Esophagus muscularis mucosa (tissue), 4 donors: ENCODE results near the gene STRN. TPM values are rescaled to one million over a fixed set of nuclear protein-coding genes. Genes with fewer than 3 reads are reported as not detected.
"Not testable (repeated sequence)": the region's sequence is repeated elsewhere in the genome, so short reads cannot be mapped to it uniquely, and the experiment has no call there.

Experiments
- DNase-seq: peaks from one replicate; pipeline ENCODE4 v3.0.0-alpha.2; 2017; ENCODE audit errors: extremely low spot score
- H3K27ac ChIP-seq, 4 donors: fragments of 200-600 bp; sonication (generic); replicated peaks in 1 of 4; 1 replicate in 3 of 4; 2 replicates in 1 of 4; pipeline ENCODE4 v1.5.1; 2016 to 2019; ENCODE audit warnings: mild to moderate bottlenecking in 1 of 4
- H3K27me3 ChIP-seq, 4 donors: fragments of 200-600 bp; sonication (generic); one replicate each; pipeline versions ENCODE4 v1.5.1 to v1.6.0; 2016 to 2019
- H3K36me3 ChIP-seq, 4 donors: fragments of 200-600 bp; sonication (generic); one replicate each; pipeline ENCODE4 v1.5.1; 2016 to 2019
- H3K4me1 ChIP-seq, 4 donors: fragments of 200-600 bp; sonication (generic); one replicate each; pipeline ENCODE4 v1.5.1; 2016 to 2019
- H3K4me3 ChIP-seq, 4 donors: fragments of 200-600 bp; sonication (generic); 1 replicate in 2 of 4; 2 replicates in 2 of 4; pipeline ENCODE4 v1.5.1; 2016 to 2019; ENCODE audit warnings: mild to moderate bottlenecking in 4 of 4, moderate library complexity in 1 of 4
- H3K9me3 ChIP-seq, 4 donors: fragments of 200-600 bp; sonication (generic); 1 replicate in 3 of 4; 2 replicates in 1 of 4; pipeline ENCODE4 v1.5.1; 2016 to 2019
- EP300 ChIP-seq: sonication (generic); formaldehyde crosslinking; IDR thresholded peaks from one replicate; pipeline ENCODE4 v1.6.1; 2017; ENCODE audit warnings: antibody characterized with exemption
- POLR2A ChIP-seq: fragments of 450-650 bp; IDR thresholded peaks from one replicate; pipeline ENCODE4 v1.6.1; 2017; ENCODE audit warnings: antibody characterized with exemption, moderate library complexity, mild to moderate bottlenecking, low read depth
- POLR2AphosphoS5 ChIP-seq, 2 donors: sonication (generic); formaldehyde crosslinking; IDR thresholded peaks; one replicate each; pipeline ENCODE4 v1.6.1; 2017; ENCODE audit warnings: antibody characterized with exemption in 2 of 2
- WGBS: methylation state at CpG from one replicate; pipeline ENCODE4 v1.1.5; 2018; 5-methylcytosine and 5-hydroxymethylcytosine counted together
- intact Hi-C: fragments of 100-400 bp; cut with DNase I; formaldehyde crosslinking; loops from one replicate; pipeline ENCODE4 v1.15.1; 2023
- total RNA-seq, 4 donors: library from RNA; depleted of rRNA; stranded (reverse); fragments of >200 nt; gene quantifications; one replicate each; pipeline versions ENCODE4 v1.1.0 to v1.2.1, GENCODE V29; 2016
- TF ChIP-seq, protein P1 (sequence below), 3 experiments: fragments of 200-600 bp in 2 of 3; fragments of 450-650 bp in 1 of 3; sonication (generic) in 2 of 3; IDR thresholded peaks; one replicate each; pipeline ENCODE4 v1.5.1; 2017 to 2019; ENCODE audit warnings: antibody characterized with exemption in 3 of 3, mild to moderate bottlenecking in 2 of 3, moderate library complexity in 1 of 3

Gene STRN
- total RNA-seq, 4 donors from 2014 or later: 17.6 to 21.8 (median 20.0) TPM

DNA sequence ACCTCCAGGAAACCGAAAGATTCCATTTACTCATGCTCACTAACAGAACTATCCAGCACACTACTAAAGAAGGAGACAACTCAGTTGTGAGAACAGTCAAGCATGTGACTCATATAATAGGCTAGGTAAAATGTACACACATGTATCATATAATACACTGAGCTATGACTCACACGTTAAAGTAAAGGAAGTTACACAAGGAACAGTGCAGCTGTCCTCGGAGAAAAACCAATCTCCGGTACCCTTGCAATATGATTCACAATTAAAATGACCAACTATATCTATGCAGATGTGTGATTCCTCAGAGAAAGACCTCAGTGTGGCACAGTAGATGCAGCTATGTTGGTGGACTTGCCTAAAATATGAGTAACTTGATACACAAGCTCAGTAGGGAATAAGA, 76.5 kb downstream of the STRN start:
- TF ChIP-seq, protein P1, sequence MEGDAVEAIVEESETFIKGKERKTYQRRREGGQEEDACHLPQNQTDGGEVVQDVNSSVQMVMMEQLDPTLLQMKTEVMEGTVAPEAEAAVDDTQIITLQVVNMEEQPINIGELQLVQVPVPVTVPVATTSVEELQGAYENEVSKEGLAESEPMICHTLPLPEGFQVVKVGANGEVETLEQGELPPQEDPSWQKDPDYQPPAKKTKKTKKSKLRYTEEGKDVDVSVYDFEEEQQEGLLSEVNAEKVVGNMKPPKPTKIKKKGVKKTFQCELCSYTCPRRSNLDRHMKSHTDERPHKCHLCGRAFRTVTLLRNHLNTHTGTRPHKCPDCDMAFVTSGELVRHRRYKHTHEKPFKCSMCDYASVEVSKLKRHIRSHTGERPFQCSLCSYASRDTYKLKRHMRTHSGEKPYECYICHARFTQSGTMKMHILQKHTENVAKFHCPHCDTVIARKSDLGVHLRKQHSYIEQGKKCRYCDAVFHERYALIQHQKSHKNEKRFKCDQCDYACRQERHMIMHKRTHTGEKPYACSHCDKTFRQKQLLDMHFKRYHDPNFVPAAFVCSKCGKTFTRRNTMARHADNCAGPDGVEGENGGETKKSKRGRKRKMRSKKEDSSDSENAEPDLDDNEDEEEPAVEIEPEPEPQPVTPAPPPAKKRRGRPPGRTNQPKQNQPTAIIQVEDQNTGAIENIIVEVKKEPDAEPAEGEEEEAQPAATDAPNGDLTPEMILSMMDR (IDR thresholded peaks at IDR 0.05): no peak
- TF ChIP-seq POLR2AphosphoS5 (IDR thresholded peaks at IDR 0.05) (no peak), EP300 (no peak), POLR2A (no peak)
- DNase-seq: no peak
- Histone ChIP-seq H3K36me3 (peaks cover 0 to 53% (median 21%) of the 10 kb centered on the region in 4 donors), H3K27me3 (no peaks in the 10 kb centered on the region), H3K9me3 (no peaks in the 10 kb centered on the region), H3K27ac (no peak overlapping the region), H3K4me3 (no peak overlapping the region), H3K4me1 (no peaks in the 10 kb centered on the region)
- WGBS: 48% methylated on average over 4 of the region's 4 CpGs
- intact Hi-C loops: no loop called here

DNA sequence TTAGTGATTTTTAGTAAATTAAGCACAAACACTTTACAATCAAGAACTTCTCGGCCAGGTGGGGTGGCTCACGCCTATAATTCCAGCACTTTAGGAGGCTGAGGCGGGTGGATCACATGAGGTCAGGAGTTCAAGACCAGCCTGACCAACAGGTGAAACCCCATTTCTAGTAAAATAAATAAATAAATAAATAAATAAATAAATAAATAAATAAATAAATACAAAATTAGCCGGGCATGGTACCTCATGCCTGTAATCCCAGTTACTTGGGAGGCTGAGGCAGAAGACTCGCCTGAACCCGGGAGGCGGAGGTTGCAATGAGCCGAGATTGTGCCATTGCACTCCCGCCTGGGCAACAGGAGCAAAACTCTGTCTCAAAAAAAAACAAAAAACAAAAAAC, 79.2 kb downstream of the STRN start:
- WGBS: 94% methylated on average over 9 of the region's 9 CpGs
- H3K4me1 ChIP-seq, H3K27me3 ChIP-seq, H3K27ac ChIP-seq, H3K4me3 ChIP-seq, intact Hi-C loops, H3K9me3 ChIP-seq, DNase-seq: not testable (repeated sequence)
- H3K36me3 ChIP-seq: peaks cover 12 to 60% (median 35%) of the 10 kb centered on the region in 4 donors

DNA sequence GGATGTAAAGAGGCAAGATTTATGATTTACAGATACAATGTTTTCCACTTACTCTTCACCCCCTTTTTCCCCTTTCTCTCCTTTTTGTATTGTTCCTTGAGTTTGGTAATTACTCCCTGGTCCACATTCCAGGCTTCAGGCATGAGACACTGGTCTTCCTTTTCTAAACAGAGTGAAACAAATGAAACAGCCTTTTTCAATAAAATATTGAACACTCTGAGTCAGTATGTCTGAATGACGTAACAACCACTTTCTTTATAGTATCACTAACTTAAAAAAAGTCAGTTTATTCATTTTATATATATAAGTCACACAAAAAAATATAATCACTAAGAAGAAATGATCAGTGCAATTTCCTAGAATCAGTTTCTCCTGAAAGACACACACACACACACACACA, 79.7 kb downstream of the STRN start:
- Histone ChIP-seq H3K9me3 (no peaks in the 10 kb centered on the region), H3K36me3 (peaks cover 12 to 58% (median 33%) of the 10 kb centered on the region in 4 donors), H3K4me3 (no peak overlapping the region), H3K27me3 (no peaks in the 10 kb centered on the region), H3K4me1 (no peaks in the 10 kb centered on the region), H3K27ac (no peak overlapping the region)
- no peak for TF ChIP-seq POLR2A
- TF ChIP-seq POLR2AphosphoS5 (IDR thresholded peaks at IDR 0.05): no peak
- TF ChIP-seq, protein P1 (IDR thresholded peaks at IDR 0.05): no peak
- TF ChIP-seq EP300: no peak
- DNase-seq: no peak
- intact Hi-C loops: no loop called here
- WGBS: 90% methylated on average over 1 of the region's 1 CpG

DNA sequence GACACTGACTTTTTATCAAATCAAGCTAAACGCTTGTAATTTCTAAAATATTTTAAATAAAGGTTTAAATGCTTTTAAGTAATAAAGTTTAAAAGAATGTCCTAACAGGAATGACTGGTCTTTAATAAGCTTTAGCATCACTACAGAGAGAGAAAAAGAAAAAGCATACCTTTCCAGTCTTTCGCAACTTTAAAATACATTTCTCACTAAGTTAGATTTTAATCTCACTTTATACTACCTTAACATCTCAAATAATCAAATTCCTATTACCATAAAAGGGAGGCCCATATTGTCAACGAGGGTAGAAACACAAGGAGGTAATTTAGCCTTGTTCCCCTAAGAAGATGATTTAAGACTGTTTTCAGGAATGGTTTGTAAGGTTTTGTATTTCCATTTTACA, 80.7 kb downstream of the STRN start:
- DNase-seq: no peak
- Histone ChIP-seq H3K4me1 (no peaks in the 10 kb centered on the region), H3K9me3 (no peaks in the 10 kb centered on the region), H3K27me3 (no peaks in the 10 kb centered on the region), H3K27ac (no peak overlapping the region), H3K4me3 (no peak overlapping the region), H3K36me3 (peaks cover 12 to 56% (median 29%) of the 10 kb centered on the region in 4 donors)
- 89% methylated on average over 3 of the region's 3 CpGs for WGBS
- TF ChIP-seq POLR2AphosphoS5 (IDR thresholded peaks at IDR 0.05) (no peak), POLR2A (no peak), EP300 (no peak)
- TF ChIP-seq, protein P1 (IDR thresholded peaks at IDR 0.05): no peak
- intact Hi-C loops: no loop called here

DNA sequence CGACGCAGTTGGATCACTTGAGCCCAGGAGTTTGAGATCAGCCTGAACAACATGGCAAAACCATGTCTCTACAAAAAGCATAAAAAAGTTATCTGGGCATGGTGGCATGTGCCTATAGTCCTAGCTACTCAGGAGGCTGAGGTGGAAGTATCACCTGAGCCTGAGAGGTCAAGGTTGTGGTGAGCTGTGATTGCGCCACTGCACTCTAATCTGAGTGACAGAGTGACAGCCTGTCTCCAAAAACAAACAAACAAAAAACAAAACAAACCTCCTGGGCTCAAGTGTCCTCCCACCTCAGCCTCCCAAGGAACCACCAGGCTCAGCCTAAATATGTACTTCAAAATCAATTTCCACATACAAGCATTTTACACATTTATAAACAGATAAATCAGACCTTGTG, 83.8 kb downstream of the STRN start:
- no peak overlapping the region for H3K4me3 ChIP-seq
- H3K27me3 ChIP-seq: no peaks in the 10 kb centered on the region
- H3K9me3 ChIP-seq: no peaks in the 10 kb centered on the region
- no peak overlapping the region for H3K27ac ChIP-seq
- H3K36me3 ChIP-seq: peaks cover 17 to 64% (median 38%) of the 10 kb centered on the region in 4 donors
- intact Hi-C loops: no loop called here
- 98% methylated on average over 3 of the region's 3 CpGs for WGBS
- DNase-seq: no peak
- TF ChIP-seq, protein P1 (IDR thresholded peaks at IDR 0.05): no peak
- no peak for TF ChIP-seq POLR2AphosphoS5 (IDR thresholded peaks at IDR 0.05)
- TF ChIP-seq EP300: no peak
- no peak for TF ChIP-seq POLR2A
- H3K4me1 ChIP-seq: no peaks in the 10 kb centered on the region
